ENCODE data around the gene SLAMF1. TPM values are rescaled to one million over a fixed set of nuclear protein-coding genes. Genes with fewer than 3 reads are reported as not detected.
A peak's percentile ranks its signal among the peaks of the same experiment; 100 is the strongest.
"Not testable (repeated sequence)": the region's sequence is repeated elsewhere in the genome, so short reads cannot be mapped to it uniquely, and the experiment has no call there.

Gene SLAMF1
- total RNA-seq, 2 donors from 2014 or later, result 84.3 to 96.3 TPM

- peaks cover 12 to 16% of the 10 kb centered on the region in 2 donors for H3K9me3 Mint-ChIP-seq
- DNase-seq (ENCODE audit: low spot score in 2 of 2) (no peak), ATAC-seq (peak; percentile 72)
- H3K36me3 Mint-ChIP-seq, result peaks cover 10 to 15% of the 10 kb centered on the region in 2 donors
- H3K27ac Mint-ChIP-seq, result peak overlapping the region; percentile 93 to 94
Measured at GRCh38 chr1:160576390-160576789, 70.5 kb downstream of the SLAMF1 start.

GRCh38 chr1:160575112-160575664 is 71.7 kb downstream of the SLAMF1 start:
- Mint-ChIP-seq H3K27ac (peak overlapping the region; percentile 93 to 94), H3K9me3 (peaks cover 18 to 21% of the 10 kb centered on the region in 2 donors), H3K36me3 (peaks cover 16 to 23% of the 10 kb centered on the region in 2 donors)
- no peak for DNase-seq (ENCODE audit: low spot score in 2 of 2)
- ATAC-seq, result peak; percentile 41 to 53

- peaks cover 21 to 44% of the 10 kb centered on the region in 2 donors for H3K36me3 Mint-ChIP-seq
- DNase-seq (ENCODE audit: low spot score in 2 of 2), result no peak
- H3K9me3 Mint-ChIP-seq, result peaks cover 25 to 29% of the 10 kb centered on the region in 2 donors
- no peak for ATAC-seq
- H3K27ac Mint-ChIP-seq, result peak overlapping the region; percentile 22 to 65
Measured at GRCh38 chr1:160570840-160571239, 76.0 kb downstream of the SLAMF1 start.

- ATAC-seq (no peak), DNase-seq (ENCODE audit: low spot score in 2 of 2) (no peak)
- H3K9me3 Mint-ChIP-seq, result peaks cover 25 to 29% of the 10 kb centered on the region in 2 donors
- peak overlapping the region; percentile 9 to 56 for H3K27ac Mint-ChIP-seq
- H3K36me3 Mint-ChIP-seq, result peaks cover 28 to 54% of the 10 kb centered on the region in 2 donors
Measured at GRCh38 chr1:160569806-160570205, 77.0 kb downstream of the SLAMF1 start.

- peak overlapping the region; percentile 81 to 85 for H3K27ac Mint-ChIP-seq
- ATAC-seq, result peak; percentile 95 to 99
- peak in 1 of 2 donors; percentile 59 for DNase-seq (ENCODE audit: low spot score in 2 of 2)
- peaks cover 24 to 28% of the 10 kb centered on the region in 2 donors for H3K9me3 Mint-ChIP-seq
- peaks cover 32 to 63% of the 10 kb centered on the region in 2 donors for H3K36me3 Mint-ChIP-seq
Measured at GRCh38 chr1:160567858-160568682, 78.8 kb downstream of the SLAMF1 start.

GRCh38 chr1:160567341-160567740 is 79.5 kb downstream of the SLAMF1 start:
- no peak for DNase-seq (ENCODE audit: low spot score in 2 of 2)
- Mint-ChIP-seq H3K27ac (peak overlapping the region; percentile 85 to 87), H3K36me3 (peaks cover 39 to 65% of the 10 kb centered on the region in 2 donors), H3K9me3 (peaks cover 27 to 30% of the 10 kb centered on the region in 2 donors)
- ATAC-seq, result no peak

GRCh38 chr1:160565564-160565963 is 81.3 kb downstream of the SLAMF1 start:
- ATAC-seq (no peak), DNase-seq (ENCODE audit: low spot score in 2 of 2) (no peak)
- Mint-ChIP-seq H3K27ac (peak overlapping the region in 1 of 2 donors; percentile 85), H3K9me3 (peaks cover 17 to 20% of the 10 kb centered on the region in 2 donors), H3K36me3 (peaks cover 32 to 67% of the 10 kb centered on the region in 2 donors)

- peaks cover 10 to 12% of the 10 kb centered on the region in 2 donors for H3K9me3 Mint-ChIP-seq
- peaks cover 39 to 77% of the 10 kb centered on the region in 2 donors for H3K36me3 Mint-ChIP-seq
- ATAC-seq; DNase-seq (ENCODE audit: low spot score in 2 of 2); H3K27ac Mint-ChIP-seq: not testable (repeated sequence)
Measured at GRCh38 chr1:160563230-160563629, 83.6 kb downstream of the SLAMF1 start.

- Mint-ChIP-seq H3K9me3 (peaks cover 10 to 12% of the 10 kb centered on the region in 2 donors), H3K36me3 (peaks cover 42 to 81% of the 10 kb centered on the region in 2 donors)
- H3K27ac Mint-ChIP-seq; DNase-seq (ENCODE audit: low spot score in 2 of 2); ATAC-seq: not testable (repeated sequence)
Measured at GRCh38 chr1:160562745-160563144, 84.1 kb downstream of the SLAMF1 start.

- peaks cover 10 to 12% of the 10 kb centered on the region in 2 donors for H3K9me3 Mint-ChIP-seq
- ATAC-seq, result no peak
- peaks cover 41 to 71% of the 10 kb centered on the region in 2 donors for H3K36me3 Mint-ChIP-seq
Measured at GRCh38 chr1:160560806-160561205, 86.0 kb downstream of the SLAMF1 start.

GRCh38 chr1:160560045-160560705 is 86.7 kb downstream of the SLAMF1 start:
- Mint-ChIP-seq H3K27ac (peak overlapping the region; percentile 54 to 72), H3K9me3 (peaks cover 10 to 12% of the 10 kb centered on the region in 2 donors), H3K36me3 (peaks cover 34 to 69% of the 10 kb centered on the region in 2 donors)
- DNase-seq (ENCODE audit: low spot score in 2 of 2) (no peak), ATAC-seq (peak; percentile 16 to 53)

More at GRCh38 chr1:160560806-160561205, 86.0 kb downstream of the SLAMF1 start:
- H3K27ac Mint-ChIP-seq, result peak overlapping the region; percentile 54 to 72
- DNase-seq (ENCODE audit: low spot score in 2 of 2), result no peak

- not testable (repeated sequence) for ATAC-seq; DNase-seq (ENCODE audit: low spot score in 2 of 2)
- Mint-ChIP-seq H3K9me3 (peaks cover 10 to 12% of the 10 kb centered on the region in 2 donors), H3K36me3 (peaks cover 34 to 65% of the 10 kb centered on the region in 2 donors), H3K27ac (peak overlapping the region; percentile 53 to 54)
Measured at GRCh38 chr1:160559437-160559836, 87.4 kb downstream of the SLAMF1 start.

GRCh38 chr1:160558660-160559380 is 88.0 kb downstream of the SLAMF1 start:
- Mint-ChIP-seq H3K36me3 (peaks cover 34 to 65% of the 10 kb centered on the region in 2 donors), H3K9me3 (peaks cover 10 to 12% of the 10 kb centered on the region in 2 donors), H3K27ac (peak overlapping the region in 1 of 2 donors; percentile 54)
- DNase-seq (ENCODE audit: low spot score in 2 of 2) (no peak), ATAC-seq (no peak)
